ENCODE data around the gene EVI5L. TPM values are rescaled to one million over a fixed set of nuclear protein-coding genes. Genes with fewer than 3 reads are reported as not detected.

The EVI5L gene
- total and polyA plus RNA-seq, 2 of the 13 experiments (the other 11 are each of a cell fraction or from before 2014, with no cell fraction given) = 1.7 to 2.4 TPM

DNA sequence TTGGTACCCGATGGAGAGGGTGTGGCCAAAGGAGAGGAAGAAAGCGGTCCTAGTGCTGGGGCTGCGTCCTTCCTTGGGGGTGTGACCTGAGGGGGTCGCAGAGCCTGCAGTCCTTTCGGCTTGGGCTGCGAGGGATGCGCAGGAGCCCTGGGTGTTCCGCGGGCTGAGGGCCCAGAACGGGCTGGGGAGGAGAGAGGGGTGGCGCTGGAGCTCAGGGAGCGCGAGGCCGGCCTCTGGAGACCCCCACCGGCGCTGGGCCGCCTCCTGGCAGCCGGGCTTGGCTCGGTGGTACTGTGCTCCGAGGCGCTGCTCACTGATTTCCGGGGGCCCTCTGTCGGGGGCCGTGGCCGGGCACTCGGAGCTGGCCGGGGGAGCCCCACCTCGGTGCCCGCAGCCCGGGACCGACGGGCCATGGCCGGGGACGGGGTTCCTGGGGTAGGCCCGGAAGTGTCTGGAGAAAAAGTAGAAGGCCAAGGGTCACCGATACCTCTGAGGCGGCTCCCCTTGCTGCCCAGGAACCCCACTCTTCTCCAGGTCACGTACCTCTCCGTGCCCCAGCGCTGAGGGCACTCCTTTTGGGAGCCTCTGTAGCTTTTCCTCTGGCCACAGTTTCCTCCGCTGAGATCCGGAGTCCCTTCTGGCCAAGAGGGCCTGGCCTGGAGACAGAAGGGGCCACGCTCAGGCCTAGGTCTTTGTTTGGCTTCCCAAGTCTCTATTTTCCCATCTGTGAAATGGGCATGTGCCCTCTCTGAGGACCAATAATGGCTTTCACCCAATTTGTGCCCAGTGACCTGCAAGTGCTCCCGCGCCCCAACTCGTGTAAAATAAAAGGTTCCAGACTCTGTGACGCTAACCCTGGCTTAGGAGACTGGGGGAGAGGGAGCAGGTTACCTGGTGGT, 42.5 kb downstream of the EVI5L start (continued):
- no peak for TF ChIP-seq CBX1 (IDR thresholded peaks at IDR 0.05; ENCODE audit: low read depth)
- TF ChIP-seq ZNF713 (CRISPR knock-in tag; IDR thresholded peaks at IDR 0.05) = 0 out of 2 replicates have a peak, but pooled peaks have one; percentile 56
- TF ChIP-seq ZNF629 (CRISPR knock-in tag; conservative IDR thresholded peaks at IDR 0.05) = peak; percentile 96
- no peak for TF ChIP-seq ZNF225 (CRISPR knock-in tag; IDR thresholded peaks at IDR 0.05)
- TF ChIP-seq RBM22 (optimal IDR thresholded peaks at IDR 0.05; ENCODE audit: low read length) = no peak
- TF ChIP-seq ARID4A (CRISPR knock-in tag; IDR thresholded peaks at IDR 0.05; ENCODE audit: borderline replicate concordance) = 0 out of 2 replicates have a peak, but pooled peaks have one; percentile 27
- TF ChIP-seq THAP8 (CRISPR knock-in tag; IDR thresholded peaks at IDR 0.05; ENCODE audit: borderline replicate concordance) = no peak
- TF ChIP-seq, protein P1, sequence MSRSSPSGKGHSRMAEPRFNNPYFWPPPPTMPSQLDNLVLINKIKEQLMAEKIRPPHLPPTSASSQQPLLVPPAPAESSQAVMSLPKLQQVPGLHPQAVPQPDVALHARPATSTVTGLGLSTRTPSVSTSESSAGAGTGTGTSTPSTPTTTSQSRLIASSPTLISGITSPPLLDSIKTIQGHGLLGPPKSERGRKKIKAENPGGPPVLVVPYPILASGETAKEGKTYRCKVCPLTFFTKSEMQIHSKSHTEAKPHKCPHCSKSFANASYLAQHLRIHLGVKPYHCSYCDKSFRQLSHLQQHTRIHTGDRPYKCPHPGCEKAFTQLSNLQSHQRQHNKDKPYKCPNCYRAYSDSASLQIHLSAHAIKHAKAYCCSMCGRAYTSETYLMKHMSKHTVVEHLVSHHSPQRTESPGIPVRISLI (CRISPR knock-in tag; IDR thresholded peaks at IDR 0.05; ENCODE audit: borderline replicate concordance) = no peak
- TF ChIP-seq DRAP1 (CRISPR knock-in tag; IDR thresholded peaks at IDR 0.05) = no peak
- 0 out of 2 replicates have a peak, but pooled peaks have one; percentile 53 for TF ChIP-seq ZNF33B (CRISPR knock-in tag; IDR thresholded peaks at IDR 0.05)
- TF ChIP-seq, protein P2, sequence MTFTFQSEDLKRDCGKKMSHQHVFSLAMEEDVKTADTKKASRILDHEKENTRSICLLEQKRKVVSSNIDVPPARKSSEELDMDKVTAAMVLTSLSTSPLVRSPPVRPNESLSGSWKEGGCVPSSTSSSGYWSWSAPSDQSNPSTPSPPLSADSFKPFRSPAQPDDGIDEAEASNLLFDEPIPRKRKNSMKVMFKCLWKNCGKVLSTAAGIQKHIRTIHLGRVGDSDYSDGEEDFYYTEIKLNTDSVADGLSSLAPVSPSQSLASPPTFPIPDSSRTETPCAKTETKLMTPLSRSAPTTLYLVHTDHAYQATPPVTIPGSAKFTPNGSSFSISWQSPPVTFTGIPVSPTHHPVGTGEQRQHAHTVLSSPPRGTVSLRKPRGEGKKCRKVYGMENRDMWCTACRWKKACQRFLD (CRISPR knock-in tag; IDR thresholded peaks at IDR 0.05; ENCODE audit: borderline replicate concordance) = no peak
- TF ChIP-seq ADNP (CRISPR knock-in tag; IDR thresholded peaks at IDR 0.05) = 0 out of 2 replicates have a peak, but pooled peaks have one; percentile 45
- TF ChIP-seq ZMYM3 (CRISPR knock-in tag; IDR thresholded peaks at IDR 0.05) = peak; percentile 89
- no peak for TF ChIP-seq RERE (CRISPR knock-in tag; IDR thresholded peaks at IDR 0.05; ENCODE audit: low read depth)
